Sigmoid colon (tissue), 4 donors: Measurements from ENCODE around the gene HMGN1.

Source experiments
- EP300 ChIP-seq, 4 donors: sonication (generic); formaldehyde crosslinking; IDR thresholded peaks; one replicate each; pipeline ENCODE4 v1.6.1; 2017; ENCODE audit warnings: antibody characterized with exemption in 4 of 4
- POLR2A ChIP-seq, 2 donors: fragments of 450-650 bp; IDR thresholded peaks; one replicate each; pipeline ENCODE4 v1.6.1; 2016; ENCODE audit warnings: antibody characterized with exemption in 2 of 2, mild to moderate bottlenecking in 2 of 2, moderate library complexity in 2 of 2
- POLR2AphosphoS5 ChIP-seq, 4 donors: sonication (generic); formaldehyde crosslinking; IDR thresholded peaks; one replicate each; pipeline ENCODE4 v1.6.1; 2017; ENCODE audit warnings: antibody characterized with exemption in 4 of 4
- TF ChIP-seq, protein P1 (sequence below), 4 experiments: fragments of 450-650 bp in 3 of 4; fragments of 200-600 bp in 1 of 4; IDR thresholded peaks; one replicate each; pipeline ENCODE4 v1.5.1; 2016 to 2019; ENCODE audit warnings: antibody characterized with exemption in 4 of 4, mild to moderate bottlenecking in 3 of 4, moderate library complexity in 2 of 4

DNA sequence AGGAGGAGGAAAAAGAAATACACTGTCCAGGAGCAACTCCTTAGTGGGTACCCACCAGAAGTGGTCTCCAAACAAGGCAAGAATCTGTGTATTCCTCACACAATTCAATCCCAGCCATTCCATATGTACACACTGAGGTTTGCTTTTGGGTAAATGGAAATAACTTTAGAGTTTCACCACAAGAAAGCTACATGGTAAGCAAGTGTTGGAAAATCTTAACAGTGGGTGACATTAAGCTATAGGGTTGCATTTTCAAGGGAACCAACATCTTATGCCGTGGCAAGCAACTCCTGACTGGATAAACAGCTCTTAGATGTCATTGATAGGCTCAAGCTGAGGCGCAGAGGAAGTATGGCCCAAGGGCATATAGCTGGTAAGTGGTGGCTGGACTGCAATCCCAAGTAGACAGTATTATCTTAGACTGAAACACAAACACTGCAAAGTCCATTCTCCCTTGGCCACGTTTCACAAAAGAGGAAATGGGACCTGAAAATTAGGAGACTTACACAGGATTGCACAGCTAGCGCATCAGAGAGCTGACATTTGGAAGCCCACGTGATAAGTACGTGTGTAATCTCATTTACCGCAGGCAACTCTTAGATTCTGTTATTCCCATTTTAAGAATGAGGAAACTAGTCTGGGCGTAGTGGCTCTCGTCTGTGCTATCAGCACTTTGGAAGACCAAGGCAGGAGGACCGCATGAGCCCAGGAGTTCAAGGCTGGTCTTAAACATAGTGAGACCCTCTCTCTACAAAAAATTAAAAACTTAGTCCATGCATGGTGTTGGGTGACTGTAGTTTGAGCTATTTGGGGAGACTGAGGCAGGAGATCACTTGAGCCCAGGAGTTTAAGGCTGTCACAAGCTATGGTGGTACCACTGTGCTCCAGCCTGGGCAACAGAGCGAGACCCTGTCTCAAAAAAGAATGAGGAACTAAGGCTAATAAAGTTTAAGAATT, 31.5 kb downstream of the HMGN1 start:
- TF ChIP-seq, protein P1, sequence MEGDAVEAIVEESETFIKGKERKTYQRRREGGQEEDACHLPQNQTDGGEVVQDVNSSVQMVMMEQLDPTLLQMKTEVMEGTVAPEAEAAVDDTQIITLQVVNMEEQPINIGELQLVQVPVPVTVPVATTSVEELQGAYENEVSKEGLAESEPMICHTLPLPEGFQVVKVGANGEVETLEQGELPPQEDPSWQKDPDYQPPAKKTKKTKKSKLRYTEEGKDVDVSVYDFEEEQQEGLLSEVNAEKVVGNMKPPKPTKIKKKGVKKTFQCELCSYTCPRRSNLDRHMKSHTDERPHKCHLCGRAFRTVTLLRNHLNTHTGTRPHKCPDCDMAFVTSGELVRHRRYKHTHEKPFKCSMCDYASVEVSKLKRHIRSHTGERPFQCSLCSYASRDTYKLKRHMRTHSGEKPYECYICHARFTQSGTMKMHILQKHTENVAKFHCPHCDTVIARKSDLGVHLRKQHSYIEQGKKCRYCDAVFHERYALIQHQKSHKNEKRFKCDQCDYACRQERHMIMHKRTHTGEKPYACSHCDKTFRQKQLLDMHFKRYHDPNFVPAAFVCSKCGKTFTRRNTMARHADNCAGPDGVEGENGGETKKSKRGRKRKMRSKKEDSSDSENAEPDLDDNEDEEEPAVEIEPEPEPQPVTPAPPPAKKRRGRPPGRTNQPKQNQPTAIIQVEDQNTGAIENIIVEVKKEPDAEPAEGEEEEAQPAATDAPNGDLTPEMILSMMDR (IDR thresholded peaks at IDR 0.05): no peak
- TF ChIP-seq POLR2AphosphoS5 (IDR thresholded peaks at IDR 0.05) (no peak), EP300 (IDR thresholded peaks at IDR 0.05) (no peak), POLR2A (IDR thresholded peaks at IDR 0.05) (no peak)
